Measurements from ENCODE around the gene KNOP1. TPM values are rescaled to one million over a fixed set of nuclear protein-coding genes. Genes with fewer than 3 reads are reported as not detected.

The KNOP1 gene
- total and polyA plus RNA-seq, 10 of the 15 experiments (the other 5 are each of a cell fraction or from before 2014, with no cell fraction given) = 13.8 to 47.2 (median 32.1) TPM

DNA sequence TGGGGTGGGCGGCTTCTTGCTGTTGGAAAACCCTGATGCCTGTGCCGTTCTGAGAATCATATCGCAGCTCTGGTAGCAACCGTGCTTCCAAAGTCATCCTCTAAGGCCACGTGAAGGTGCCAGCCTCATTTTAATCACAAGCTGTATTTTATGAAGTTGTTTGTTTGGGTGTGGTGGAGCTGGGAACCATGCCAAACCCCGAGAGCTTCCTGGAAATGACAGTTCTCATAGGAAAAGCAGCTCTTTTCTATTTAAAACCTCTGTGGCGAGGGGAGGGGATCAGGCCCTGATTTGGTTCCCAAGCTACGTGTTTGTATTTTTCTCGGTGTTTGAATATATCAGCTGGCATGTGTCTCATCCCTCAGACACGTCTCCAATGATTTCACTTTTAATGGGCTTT, 21.7 kb downstream of the KNOP1 start (continued):
- no peak for TF ChIP-seq MEF2B (IDR thresholded peaks at IDR 0.05; ENCODE audit: partially characterized antibody, poor library complexity, severe bottlenecking)
- no peak for TF ChIP-seq PML (IDR thresholded peaks at IDR 0.05; ENCODE audit: low read length)

DNA sequence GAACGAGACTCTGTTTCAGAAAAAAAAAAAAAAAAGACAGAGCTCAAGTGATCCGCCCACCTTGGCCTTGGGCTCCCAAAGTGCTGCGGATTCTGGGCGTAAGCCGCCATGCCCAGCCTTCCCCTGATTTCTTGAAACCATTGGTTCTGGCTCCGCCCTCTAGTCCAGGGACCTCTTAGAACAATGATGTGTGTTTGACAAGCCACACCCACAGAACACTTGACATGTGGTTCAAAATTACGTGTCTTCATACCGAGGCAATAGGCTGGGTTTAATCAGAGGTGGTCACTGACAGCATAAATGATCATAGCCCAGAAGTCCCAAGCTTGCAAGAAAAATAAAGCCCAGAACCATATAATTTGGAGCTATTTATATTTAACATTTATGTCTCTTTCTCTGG, 23.0 kb downstream of the KNOP1 start:
- intact Hi-C loops (cut with micrococcal nuclease; ENCODE audit: unreplicated experiment) (no loop called here), in situ Hi-C loops (cut with MboI) (no loop called here)
- no peak overlapping the region for H2AFZ ChIP-seq (ENCODE audit: control insufficient read depth, low read depth, low read length)
- SMC1A ChIA-PET (ENCODE audit: uncharacterized antibody, unreplicated experiment) = interaction anchor here (0.6 to 0.7 kb wide), 2 partner anchors 93 to 1353 kb away, joined by 3 read pairs; no protein-coding TSS in a partner anchor
- CTCF ChIA-PET = interaction anchor here (1.0 kb wide), 1 partner anchor 605 kb away, joined by 5 read pairs; no protein-coding TSS in a partner anchor
- H3K9me3 ChIP-seq (replicated peaks; ENCODE audit: control insufficient read depth, insufficient read depth, low read length) = no peaks in the 10 kb centered on the region
- H3K4me1 ChIP-seq (ENCODE audit: control insufficient read depth, insufficient read depth, low read length) = 0 out of 2 replicates have a peak, but pooled peaks cover 2% of the 10 kb centered on the region
- no peaks in the 10 kb centered on the region for H3K27me3 ChIP-seq (replicated peaks in 1 of 2; ENCODE audit: control insufficient read depth in 2 of 2, insufficient read depth in 2 of 2, low read length in 1 of 2)
- H3K4me2 ChIP-seq (ENCODE audit: control insufficient read depth, insufficient read depth) = no peak overlapping the region
- H3K9ac ChIP-seq (ENCODE audit: control insufficient read depth, insufficient read depth, low read length) = no peak overlapping the region
- ATAC-seq (no peak), FAIRE-seq (no peak), DNase-seq (ENCODE audit: low read depth, low spot score) (no peak)
- POLR2A ChIA-PET = no interaction called here
- no peak overlapping the region for H3K4me3 ChIP-seq
- no peaks in the 10 kb centered on the region for H3K79me2 ChIP-seq (ENCODE audit: control insufficient read depth, insufficient read depth, low read length)
- over 99% methylated on average over 7 of the region's 8 CpGs for WGBS (ENCODE audit: insufficient coverage, insufficient replicate concordance, low lambda C conversion rate, missing lambda C conversion rate)
- peaks cover 0 to 7% of the 10 kb centered on the region in 2 experiments; a peak in 2 of 4 replicates for H3K36me3 ChIP-seq (ENCODE audit: control insufficient read depth in 2 of 2, insufficient read depth in 2 of 2, low read length in 1 of 2)
- no peak for TF ChIP-seq SMAD1 (IDR thresholded peaks at IDR 0.05; ENCODE audit: low read depth, partially characterized antibody)
- TF ChIP-seq FOS (IDR thresholded peaks at IDR 0.05; ENCODE audit: borderline replicate concordance, extremely low read depth, insufficient read length) = no peak
- TF ChIP-seq ZBED1 (IDR thresholded peaks at IDR 0.05; ENCODE audit: borderline replicate concordance) = no peak
- no peak for TF ChIP-seq BHLHE40 (IDR thresholded peaks at IDR 0.05; ENCODE audit: borderline replicate concordance in 1 of 2, low read depth in 2 of 2, low read length in 1 of 2)
- TF ChIP-seq SREBF1 (IDR thresholded peaks at IDR 0.05; ENCODE audit: low read length) = no peak
- no peak for TF ChIP-seq RAD51 (IDR thresholded peaks at IDR 0.05)
- no peak for TF ChIP-seq JUNB (IDR thresholded peaks at IDR 0.05)
- no peak for TF ChIP-seq NR2C2 (IDR thresholded peaks at IDR 0.05; ENCODE audit: borderline replicate concordance, control insufficient read depth, insufficient read length, low read depth)
- TF ChIP-seq, protein P1, sequence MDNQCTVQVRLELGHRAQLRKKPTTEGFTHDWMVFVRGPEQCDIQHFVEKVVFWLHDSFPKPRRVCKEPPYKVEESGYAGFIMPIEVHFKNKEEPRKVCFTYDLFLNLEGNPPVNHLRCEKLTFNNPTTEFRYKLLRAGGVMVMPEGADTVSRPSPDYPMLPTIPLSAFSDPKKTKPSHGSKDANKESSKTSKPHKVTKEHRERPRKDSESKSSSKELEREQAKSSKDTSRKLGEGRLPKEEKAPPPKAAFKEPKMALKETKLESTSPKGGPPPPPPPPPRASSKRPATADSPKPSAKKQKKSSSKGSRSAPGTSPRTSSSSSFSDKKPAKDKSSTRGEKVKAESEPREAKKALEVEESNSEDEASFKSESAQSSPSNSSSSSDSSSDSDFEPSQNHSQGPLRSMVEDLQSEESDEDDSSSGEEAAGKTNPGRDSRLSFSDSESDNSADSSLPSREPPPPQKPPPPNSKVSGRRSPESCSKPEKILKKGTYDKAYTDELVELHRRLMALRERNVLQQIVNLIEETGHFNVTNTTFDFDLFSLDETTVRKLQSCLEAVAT (IDR thresholded peaks at IDR 0.05) = no peak
- no peak for TF ChIP-seq HDAC6 (IDR thresholded peaks at IDR 0.05; ENCODE audit: unreplicated experiment)
- TF ChIP-seq, protein P2, sequence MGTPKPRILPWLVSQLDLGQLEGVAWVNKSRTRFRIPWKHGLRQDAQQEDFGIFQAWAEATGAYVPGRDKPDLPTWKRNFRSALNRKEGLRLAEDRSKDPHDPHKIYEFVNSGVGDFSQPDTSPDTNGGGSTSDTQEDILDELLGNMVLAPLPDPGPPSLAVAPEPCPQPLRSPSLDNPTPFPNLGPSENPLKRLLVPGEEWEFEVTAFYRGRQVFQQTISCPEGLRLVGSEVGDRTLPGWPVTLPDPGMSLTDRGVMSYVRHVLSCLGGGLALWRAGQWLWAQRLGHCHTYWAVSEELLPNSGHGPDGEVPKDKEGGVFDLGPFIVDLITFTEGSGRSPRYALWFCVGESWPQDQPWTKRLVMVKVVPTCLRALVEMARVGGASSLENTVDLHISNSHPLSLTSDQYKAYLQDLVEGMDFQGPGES (IDR thresholded peaks at IDR 0.05) = no peak
- TF ChIP-seq, protein P3, sequence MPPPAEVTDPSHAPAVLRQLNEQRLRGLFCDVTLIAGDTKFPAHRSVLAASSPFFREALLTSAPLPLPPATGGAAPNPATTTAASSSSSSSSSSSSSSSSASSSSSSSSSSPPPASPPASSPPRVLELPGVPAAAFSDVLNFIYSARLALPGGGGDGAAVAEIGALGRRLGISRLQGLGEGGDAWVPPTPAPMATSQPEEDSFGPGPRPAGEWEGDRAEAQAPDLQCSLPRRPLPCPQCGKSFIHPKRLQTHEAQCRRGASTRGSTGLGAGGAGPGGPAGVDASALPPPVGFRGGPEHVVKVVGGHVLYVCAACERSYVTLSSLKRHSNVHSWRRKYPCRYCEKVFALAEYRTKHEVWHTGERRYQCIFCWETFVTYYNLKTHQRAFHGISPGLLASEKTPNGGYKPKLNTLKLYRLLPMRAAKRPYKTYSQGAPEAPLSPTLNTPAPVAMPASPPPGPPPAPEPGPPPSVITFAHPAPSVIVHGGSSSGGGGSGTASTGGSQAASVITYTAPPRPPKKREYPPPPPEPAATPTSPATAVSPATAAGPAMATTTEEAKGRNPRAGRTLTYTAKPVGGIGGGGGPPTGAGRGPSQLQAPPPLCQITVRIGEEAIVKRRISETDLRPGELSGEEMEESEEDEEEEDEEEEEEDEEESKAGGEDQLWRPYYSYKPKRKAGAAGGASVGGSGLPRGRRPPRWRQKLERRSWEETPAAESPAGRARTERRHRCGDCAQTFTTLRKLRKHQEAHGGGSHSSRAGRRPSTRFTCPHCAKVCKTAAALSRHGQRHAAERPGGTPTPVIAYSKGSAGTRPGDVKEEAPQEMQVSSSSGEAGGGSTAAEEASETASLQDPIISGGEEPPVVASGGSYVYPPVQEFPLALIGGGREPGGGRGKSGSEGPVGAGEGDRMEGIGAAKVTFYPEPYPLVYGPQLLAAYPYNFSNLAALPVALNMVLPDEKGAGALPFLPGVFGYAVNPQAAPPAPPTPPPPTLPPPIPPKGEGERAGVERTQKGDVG (CRISPR knock-in tag; IDR thresholded peaks at IDR 0.05) = no peak
- no peak for TF ChIP-seq KAT2A (conservative IDR thresholded peaks at IDR 0.05; ENCODE audit: control insufficient read depth, low read depth, low read length)
- no TSS peak for BruUV-seq (replicated peaks)
- H4K20me1 ChIP-seq (ENCODE audit: control insufficient read depth, insufficient read depth) = no peaks in the 10 kb centered on the region
- RAD21 ChIA-PET (ENCODE audit: unreplicated experiment) = no interaction called here
- no peak overlapping the region for H3K27ac ChIP-seq (ENCODE audit: control insufficient read depth, insufficient read depth)

Data from GM12878 (cell line).